Hepatocyte (in vitro differentiated cells): ENCODE results near the gene MCAM. TPM values are rescaled to one million over a fixed set of nuclear protein-coding genes. Genes with fewer than 3 reads are reported as not detected.

Experiments
- DNase-seq: peaks from one replicate; pipeline ENCODE4 v3.0.0-alpha.2; 2016; ENCODE audit warnings: low spot score
- H2AFZ ChIP-seq: fragments of 200-600 bp; sonication (generic); 2 replicates; pipeline ENCODE4 v1.6.0; 2016; ENCODE audit warnings: antibody characterized with exemption, mild to moderate bottlenecking
- H3K27ac ChIP-seq: fragments of 200-600 bp; sonication (generic); 2 replicates; pipeline ENCODE4 v1.5.1; 2016; ENCODE audit warnings: mild to moderate bottlenecking
- H3K27me3 ChIP-seq: fragments of 200-600 bp; sonication (generic); 2 replicates; pipeline ENCODE4 v1.6.1; 2016
- H3K36me3 ChIP-seq: fragments of 200-600 bp; sonication (generic); replicated peaks from 2 replicates; pipeline ENCODE4 v1.5.1; 2016; ENCODE audit warnings: low read depth; ENCODE audit not compliant: insufficient read depth
- H3K4me1 ChIP-seq: fragments of 200-600 bp; sonication (generic); 2 replicates; pipeline ENCODE4 v1.5.1; 2016; ENCODE audit warnings: mild to moderate bottlenecking, moderate library complexity; ENCODE audit not compliant: insufficient read depth
- H3K4me2 ChIP-seq: fragments of 200-600 bp; sonication (generic); 2 replicates; pipeline ENCODE4 v1.6.0; 2016
- H3K4me3 ChIP-seq: fragments of 200-600 bp; sonication (generic); 2 replicates; pipeline ENCODE4 v1.5.1; 2016; ENCODE audit warnings: mild to moderate bottlenecking
- H3K79me2 ChIP-seq: fragments of 200-600 bp; sonication (generic); 2 replicates; pipeline ENCODE4 v1.6.0; 2017; ENCODE audit warnings: mild to moderate bottlenecking
- H3K9me2 ChIP-seq: fragments of 200-600 bp; sonication (generic); replicated peaks from 2 replicates; pipeline ENCODE4 v1.6.0; 2017; ENCODE audit warnings: mild to moderate bottlenecking; ENCODE audit not compliant: insufficient read depth
- H3K9me3 ChIP-seq: fragments of 200-600 bp; sonication (generic); 2 replicates; pipeline ENCODE4 v1.5.1; 2016; ENCODE audit warnings: low read depth, mild to moderate bottlenecking
- H4K20me1 ChIP-seq: fragments of 200-600 bp; sonication (generic); 2 replicates; pipeline ENCODE4 v1.6.0; 2016; ENCODE audit warnings: mild to moderate bottlenecking; ENCODE audit not compliant: insufficient read depth, poor library complexity, severe bottlenecking
- CTCF ChIP-seq: fragments of 200-600 bp; sonication (generic); IDR thresholded peaks from 2 replicates; pipeline ENCODE4 v1.5.1; 2016; ENCODE audit warnings: antibody characterized with exemption, mild to moderate bottlenecking; ENCODE audit not compliant: poor library complexity
- EZH2 ChIP-seq: fragments of 200-600 bp; sonication (generic); IDR thresholded peaks from 2 replicates; pipeline ENCODE4 v1.6.1; 2016; ENCODE audit warnings: antibody characterized with exemption, mild to moderate bottlenecking, borderline replicate concordance
- EZH2phosphoT487 ChIP-seq: fragments of 200-600 bp; sonication (generic); IDR thresholded peaks from one replicate; pipeline ENCODE4 v1.6.1; 2018; ENCODE audit warnings: antibody characterized with exemption, mild to moderate bottlenecking, low read depth, moderate library complexity; ENCODE audit not compliant: unreplicated experiment, severe bottlenecking
- WGBS: methylation state at CpG from one replicate; pipeline ENCODE4 v1.1.6; 2016; ENCODE audit warnings: low lambda C conversion rate; ENCODE audit errors: missing lambda C conversion rate; 5-methylcytosine and 5-hydroxymethylcytosine counted together
- polyA plus RNA-seq: library from polyadenylated mRNA; unstranded; fragments of >200 nt; fragmentation: Nextera tagmentation; extraction: Ambion mirVana; gene quantifications from 2 replicates; pipeline ENCODE4 v1.2.1, GENCODE V29; 2016
- total RNA-seq: library from RNA; depleted of rRNA; stranded (reverse); fragments of >200 nt; gene quantifications from 2 replicates; pipeline ENCODE4 v1.2.3, GENCODE V29; 2014

MCAM gene
- total and polyA plus RNA-seq, 2 experiments from 2014 or later: 6.1 to 35.4 TPM

GRCh38 chr11:119307974-119308373 is 9.0 kb downstream of the MCAM start:
- Histone ChIP-seq H3K4me3 (no peak overlapping the region), H4K20me1 (no peaks in the 10 kb centered on the region), H2AFZ (no peak overlapping the region), H3K4me2 (no peak overlapping the region), H3K36me3 (no peaks in the 10 kb centered on the region), H3K9me2 (no peaks in the 10 kb centered on the region), H3K79me2 (no peaks in the 10 kb centered on the region), H3K27ac (no peak overlapping the region), H3K27me3 (no peaks in the 10 kb centered on the region), H3K9me3 (no peaks in the 10 kb centered on the region), H3K4me1 (no peaks in the 10 kb centered on the region)
- TF ChIP-seq EZH2phosphoT487 (no peak), EZH2 (no peak), CTCF (no peak)
- 95% methylated on average over 5 of the region's 5 CpGs for WGBS
- no peak for DNase-seq

- 79% methylated on average over 1 of the region's 1 CpG for WGBS
- no peaks in the 10 kb centered on the region for H4K20me1 ChIP-seq
- H3K27me3 ChIP-seq: no peaks in the 10 kb centered on the region
- H3K4me1 ChIP-seq: no peaks in the 10 kb centered on the region
- no peak for DNase-seq
- no peaks in the 10 kb centered on the region for H3K79me2 ChIP-seq
- no peak overlapping the region for H2AFZ ChIP-seq
- TF ChIP-seq EZH2 (no peak), EZH2phosphoT487 (no peak), CTCF (no peak)
- H3K9me2 ChIP-seq: no peaks in the 10 kb centered on the region
- H3K4me2 ChIP-seq: no peak overlapping the region
- no peaks in the 10 kb centered on the region for H3K36me3 ChIP-seq
- no peaks in the 10 kb centered on the region for H3K9me3 ChIP-seq
- H3K4me3 ChIP-seq: no peak overlapping the region
- no peak overlapping the region for H3K27ac ChIP-seq
Observed at GRCh38 chr11:119307219-119307618, 9.7 kb downstream of the MCAM start.

GRCh38 chr11:119306373-119306890 is 10.5 kb downstream of the MCAM start:
- no peaks in the 10 kb centered on the region for H3K36me3 ChIP-seq
- H3K9me2 ChIP-seq: no peaks in the 10 kb centered on the region
- no peaks in the 10 kb centered on the region for H3K4me1 ChIP-seq
- no peaks in the 10 kb centered on the region for H4K20me1 ChIP-seq
- H3K9me3 ChIP-seq: no peaks in the 10 kb centered on the region
- no peak overlapping the region for H3K27ac ChIP-seq
- no peak overlapping the region for H3K4me3 ChIP-seq
- no peak for TF ChIP-seq EZH2phosphoT487
- no peak for TF ChIP-seq CTCF
- no peak for TF ChIP-seq EZH2
- no peak overlapping the region for H3K4me2 ChIP-seq
- 83% methylated on average over 5 of the region's 5 CpGs for WGBS
- H3K27me3 ChIP-seq: no peaks in the 10 kb centered on the region
- H3K79me2 ChIP-seq: no peaks in the 10 kb centered on the region
- no peak for DNase-seq
- no peak overlapping the region for H2AFZ ChIP-seq
